Measurements from ENCODE around the gene SNRPD2. TPM values are rescaled to one million over a fixed set of nuclear protein-coding genes. Genes with fewer than 3 reads are reported as not detected.

SNRPD2 gene
- total and polyA plus RNA-seq, 2 of the 8 experiments (the other 6 are each of a cell fraction or from before 2014, with no cell fraction given) = 645 to 759 TPM

- TF ChIP-seq RNF2 (IDR thresholded peaks at IDR 0.05; ENCODE audit: borderline replicate concordance, low read depth, low read length, missing control alignments, poor library complexity, severe bottlenecking) (no peak), KDM5A (IDR thresholded peaks at IDR 0.05; ENCODE audit: low read length) (no peak), EP300 (IDR thresholded peaks at IDR 0.05; ENCODE audit: borderline replicate concordance in 1 of 2, low read depth in 2 of 2, low read length in 2 of 2) (no peak), JUN (IDR thresholded peaks at IDR 0.05; ENCODE audit: low read depth, low read length) (no peak), SIN3A (conservative IDR thresholded peaks at IDR 0.05 in 1 of 2, IDR thresholded peaks at IDR 0.05 in 1 of 2; ENCODE audit: low read depth in 1 of 2, low read length in 2 of 2) (peak; percentile 58 to 86; a peak in 2 of 4 replicates), CHD1 (IDR thresholded peaks at IDR 0.05; ENCODE audit: low read depth, low read length) (no peak), SRF (IDR thresholded peaks at IDR 0.05; ENCODE audit: low read depth, low read length) (no peak; the same call in 1 of the 2 replicates), TBP (IDR thresholded peaks at IDR 0.05; ENCODE audit: low read depth, low read length) (peak; percentile 84), SIX5 (IDR thresholded peaks at IDR 0.05; ENCODE audit: low read depth, low read length) (peak; percentile 89), MAFK (IDR thresholded peaks at IDR 0.05; ENCODE audit: low read depth, low read length) (no peak), ASH2L (IDR thresholded peaks at IDR 0.05; ENCODE audit: low read length) (peak; percentile 67), SAP30 (IDR thresholded peaks at IDR 0.05; ENCODE audit: insufficient read depth, insufficient replicate concordance, low read length) (no peak), SP2 (IDR thresholded peaks at IDR 0.05; ENCODE audit: low read length) (no peak), MAX (IDR thresholded peaks at IDR 0.05) (0 out of 2 replicates have a peak, but pooled peaks have one; percentile 6), BACH1 (IDR thresholded peaks at IDR 0.05; ENCODE audit: low read length) (peak; percentile 59; the same call in 1 of the 2 replicates), EGR1 (IDR thresholded peaks at IDR 0.05; ENCODE audit: borderline replicate concordance, low read depth, low read length) (no peak), CHD2 (IDR thresholded peaks at IDR 0.05; ENCODE audit: low read length) (peak; percentile 76), YY1 (IDR thresholded peaks at IDR 0.05; ENCODE audit: low read depth, low read length) (peak; percentile 88), EZH2 (IDR thresholded peaks at IDR 0.05; ENCODE audit: low read depth, low read length, severe bottlenecking) (no peak), TEAD4 (IDR thresholded peaks at IDR 0.05; ENCODE audit: low read depth, low read length) (no peak), E2F6 (IDR thresholded peaks at IDR 0.05) (peak; percentile 11; the same call in 1 of the 2 replicates), TAF1 (IDR thresholded peaks at IDR 0.05; ENCODE audit: low read depth, low read length) (peak; percentile 49)
Measured at GRCh38 chr19:45730368-45731288, 38.9 kb upstream of the SNRPD2 start, which contains the start of gene FBXO46 (continued).

Data from H1 (cell line).